ENCODE data around the gene SYT1.

SYT1 gene

DNA sequence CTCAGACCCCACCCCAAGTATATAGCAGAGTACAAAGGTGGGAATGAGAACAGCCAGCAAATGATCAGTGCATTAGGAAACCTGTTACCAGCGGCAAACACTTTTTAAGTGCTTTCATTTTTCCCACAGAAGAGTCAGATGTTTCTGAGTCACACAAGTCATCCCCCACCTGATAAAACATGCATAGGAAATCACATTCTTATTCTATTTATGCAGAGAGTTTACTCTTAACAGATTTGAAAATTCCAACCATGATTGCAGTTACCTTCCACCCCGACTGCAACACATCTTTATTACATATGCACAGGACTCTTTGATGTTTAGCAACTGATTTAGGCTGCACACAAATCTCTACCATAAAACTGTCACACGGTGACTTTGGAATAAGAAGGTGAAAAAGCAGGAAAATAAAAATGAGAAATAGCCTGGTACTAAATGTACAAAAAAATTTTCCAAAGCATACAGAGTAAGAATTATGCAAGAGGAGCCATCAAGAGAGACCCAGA, 589.8 kb downstream of the SYT1 start:
- DNase-seq, result no peak

DNA sequence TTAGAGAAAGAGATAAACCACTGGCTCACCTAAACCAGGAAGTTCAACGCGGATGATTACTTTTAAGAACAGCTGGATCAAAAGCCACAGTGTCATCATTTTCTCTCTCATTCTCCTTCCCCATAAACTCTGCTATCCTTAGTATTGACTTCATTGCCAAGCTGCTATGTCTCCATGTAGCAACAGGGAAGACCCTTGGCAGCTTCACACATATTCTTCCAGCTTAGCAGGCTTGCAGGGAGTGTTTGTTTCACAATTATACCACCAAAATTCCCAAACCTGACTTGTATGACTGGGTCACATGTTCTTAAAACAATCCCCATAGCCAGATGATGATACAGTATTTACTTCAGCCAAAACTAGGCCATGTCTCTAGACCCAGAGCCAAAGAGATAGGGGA, 590.7 kb downstream of the SYT1 start:
- no peak for DNase-seq

DNA sequence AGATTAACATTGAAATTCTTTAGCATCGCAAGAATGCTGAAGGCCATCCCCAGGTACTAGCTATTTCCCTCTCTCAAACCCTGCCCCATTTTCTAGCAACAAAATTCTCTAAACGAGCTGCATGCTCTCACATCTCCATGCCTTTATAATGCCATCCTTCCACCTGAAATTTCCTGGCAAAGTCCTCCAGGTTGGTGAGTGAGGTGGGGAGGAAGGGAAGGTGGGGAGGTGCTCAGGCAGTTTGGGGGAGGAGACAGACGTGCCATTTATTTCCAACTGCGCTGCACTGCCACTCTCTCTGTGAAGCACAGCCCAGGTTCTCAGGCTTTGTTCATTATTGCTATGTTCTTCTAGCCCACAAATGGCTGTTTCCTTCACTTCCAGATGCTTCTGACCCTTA, 617.7 kb downstream of the SYT1 start:
- no peak for DNase-seq

DNA sequence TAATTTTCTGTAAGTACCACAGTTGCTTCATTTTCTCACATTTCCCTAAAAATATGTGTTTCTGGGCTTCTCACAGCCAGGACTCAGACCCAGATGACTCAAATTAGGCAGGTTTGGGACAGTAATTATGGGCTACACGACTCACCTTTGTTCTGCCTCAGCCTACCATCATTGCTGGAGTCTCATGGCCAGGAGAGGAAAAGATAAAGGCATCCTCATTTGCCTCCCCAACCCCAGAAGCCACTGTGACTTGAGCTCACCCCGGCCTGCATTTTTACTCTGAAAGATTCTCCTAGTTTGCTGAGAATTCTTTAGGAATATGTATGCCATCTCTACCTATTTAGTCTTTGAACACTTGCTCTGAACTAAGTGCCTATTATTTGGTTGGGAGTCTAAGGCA, 618.3 kb downstream of the SYT1 start:
- DNase-seq, result no peak

DNA sequence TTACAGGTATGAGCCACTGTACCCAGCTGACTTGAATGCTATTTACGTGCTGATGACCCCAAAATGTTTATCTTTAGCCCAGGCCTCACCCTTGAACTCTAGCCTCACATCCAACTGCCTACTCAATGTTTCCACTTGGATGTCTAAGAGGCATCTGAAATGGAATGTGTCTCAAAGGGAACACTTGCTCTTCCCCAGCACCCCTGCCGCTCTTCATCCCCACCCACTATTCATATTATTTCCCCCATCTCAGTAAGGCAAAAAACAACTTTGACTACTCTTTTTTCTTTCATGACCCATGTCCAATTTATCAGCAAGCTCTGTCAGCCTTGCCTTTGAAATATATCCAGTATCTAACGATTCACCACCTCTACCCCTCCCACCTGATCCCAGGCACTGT, 621.6 kb downstream of the SYT1 start:
- no peak for DNase-seq

DNA sequence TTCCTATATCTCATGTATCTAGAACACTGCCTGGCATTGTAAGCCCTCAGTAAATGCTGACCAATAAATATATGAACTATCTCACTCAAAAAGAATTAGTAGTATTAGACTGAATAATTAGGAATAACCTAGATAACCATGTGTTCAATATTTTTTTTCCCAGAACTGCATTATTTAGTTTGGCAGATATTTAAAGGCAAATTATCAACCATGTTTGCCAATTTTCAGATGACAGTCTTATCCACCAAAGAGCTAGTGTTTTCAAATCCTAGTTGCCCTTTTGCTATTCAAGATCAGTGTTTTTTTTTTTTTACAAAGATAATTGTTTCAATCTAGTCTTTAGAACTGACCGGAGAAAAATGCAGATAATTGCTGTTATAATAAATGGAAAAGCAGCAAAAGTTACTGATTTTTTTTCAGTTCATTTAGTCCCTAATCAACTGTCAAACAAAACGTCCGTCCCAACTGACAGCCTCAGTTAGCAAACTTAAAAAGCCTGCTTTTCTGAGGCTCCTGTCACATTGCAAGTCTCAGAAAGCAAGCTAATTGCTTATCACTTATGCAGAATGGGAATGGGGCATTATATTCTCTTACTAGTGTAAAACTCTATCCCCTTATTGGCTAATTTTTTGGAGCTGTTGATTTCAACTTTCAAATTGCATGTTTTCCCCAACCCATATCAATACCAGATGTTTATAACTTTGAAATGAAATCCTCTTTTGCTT, 623.0 kb downstream of the SYT1 start:
- DNase-seq, result no peak

All from T-helper 1 cell (primary cell).